Measurements from ENCODE around the gene PTPN23.

Gene PTPN23

GRCh38 chr3:47374587-47374986, 6.2 kb upstream of the PTPN23 start:
- no peak for DNase-seq (ENCODE audit: low read depth in 3 of 3)

GRCh38 chr3:47376393-47376792, 4.4 kb upstream of the PTPN23 start:
- no peak for DNase-seq (ENCODE audit: low read depth in 3 of 3)

GRCh38 chr3:47377186-47377585, 3.6 kb upstream of the PTPN23 start:
- DNase-seq (ENCODE audit: low read depth in 3 of 3) = no peak

GRCh38 chr3:47378869-47379268, 2.0 kb upstream of the PTPN23 start:
- DNase-seq (ENCODE audit: low read depth in 3 of 3) = no peak

GRCh38 chr3:47379411-47379899, 1.4 kb upstream of the PTPN23 start:
- no peak for DNase-seq (ENCODE audit: low read depth in 3 of 3)

GRCh38 chr3:47380026-47380600, 708 bp upstream of the PTPN23 start:
- DNase-seq (ENCODE audit: low read depth in 3 of 3) = no peak

- DNase-seq (ENCODE audit: low read depth in 3 of 3) = peak; percentile 57 to 84 (median 64)
Measured at GRCh38 chr3:47381317-47382157, 716 bp downstream of the PTPN23 start.

- DNase-seq (ENCODE audit: low read depth in 3 of 3) = no peak
Measured at GRCh38 chr3:47384425-47384824, 3.6 kb downstream of the PTPN23 start.

- no peak for DNase-seq (ENCODE audit: low read depth in 3 of 3)
Measured at GRCh38 chr3:47385007-47385406, 4.2 kb downstream of the PTPN23 start.

GRCh38 chr3:47385796-47386195, 5.0 kb downstream of the PTPN23 start:
- DNase-seq (ENCODE audit: low read depth in 3 of 3) = no peak

- DNase-seq (ENCODE audit: low read depth in 3 of 3) = no peak
Measured at GRCh38 chr3:47392933-47393332, 12.1 kb downstream of the PTPN23 start.

- no peak for DNase-seq (ENCODE audit: low read depth in 3 of 3)
Measured at GRCh38 chr3:47394140-47394870, 13.5 kb downstream of the PTPN23 start.

GRCh38 chr3:47394881-47395280, 14.1 kb downstream of the PTPN23 start:
- DNase-seq (ENCODE audit: low read depth in 3 of 3) = no peak

GRCh38 chr3:47398228-47398627, 17.4 kb downstream of the PTPN23 start:
- no peak for DNase-seq (ENCODE audit: low read depth in 3 of 3)

- DNase-seq (ENCODE audit: low read depth in 3 of 3) = no peak
Measured at GRCh38 chr3:47399016-47399415, 18.2 kb downstream of the PTPN23 start.

- DNase-seq (ENCODE audit: low read depth in 3 of 3) = no peak
Measured at GRCh38 chr3:47399531-47400270, 18.9 kb downstream of the PTPN23 start.

- no peak for DNase-seq (ENCODE audit: low read depth in 3 of 3)
Measured at GRCh38 chr3:47404431-47404876, 23.6 kb downstream of the PTPN23 start.

- no peak for DNase-seq (ENCODE audit: low read depth in 3 of 3)
Measured at GRCh38 chr3:47404955-47405790, 24.4 kb downstream of the PTPN23 start.

- no peak for DNase-seq (ENCODE audit: low read depth in 3 of 3)
Measured at GRCh38 chr3:47405820-47406761, 25.3 kb downstream of the PTPN23 start.

- DNase-seq (ENCODE audit: low read depth in 3 of 3) = no peak
Measured at GRCh38 chr3:47406762-47407149, 25.9 kb downstream of the PTPN23 start.
